ENCODE data around the gene DAPK3.
"Not testable (repeated sequence)": the region's sequence is repeated elsewhere in the genome, so short reads cannot be mapped to it uniquely, and the experiment has no call there.

The DAPK3 gene

DNA sequence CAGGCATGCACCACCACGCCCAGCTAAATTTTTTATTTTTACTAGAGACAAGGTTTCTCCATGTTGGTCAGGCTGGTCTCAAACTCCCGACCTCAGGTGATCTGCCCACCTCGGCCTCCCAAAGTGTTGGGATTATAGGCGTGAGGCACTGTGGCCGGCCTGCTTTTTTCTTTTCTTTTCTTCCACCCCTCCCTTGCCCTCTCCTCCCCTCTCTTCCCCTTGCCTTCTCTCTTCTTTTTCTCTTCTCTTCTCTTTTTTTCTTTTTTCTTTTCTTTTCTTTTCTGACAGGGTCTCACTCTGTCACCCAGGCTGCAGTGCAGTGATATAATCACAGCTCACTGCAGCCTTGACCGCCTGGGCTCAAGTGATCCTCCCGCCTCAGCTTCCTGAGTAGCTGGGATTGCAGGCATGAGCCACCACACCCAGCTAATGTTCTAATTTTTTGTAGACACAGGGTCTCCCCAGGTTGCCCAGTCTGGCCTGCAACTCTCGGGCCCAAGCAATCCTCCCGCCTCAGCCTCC is 18.1 kb downstream of the DAPK3 start:
- not testable (repeated sequence) for DNase-seq

DNA sequence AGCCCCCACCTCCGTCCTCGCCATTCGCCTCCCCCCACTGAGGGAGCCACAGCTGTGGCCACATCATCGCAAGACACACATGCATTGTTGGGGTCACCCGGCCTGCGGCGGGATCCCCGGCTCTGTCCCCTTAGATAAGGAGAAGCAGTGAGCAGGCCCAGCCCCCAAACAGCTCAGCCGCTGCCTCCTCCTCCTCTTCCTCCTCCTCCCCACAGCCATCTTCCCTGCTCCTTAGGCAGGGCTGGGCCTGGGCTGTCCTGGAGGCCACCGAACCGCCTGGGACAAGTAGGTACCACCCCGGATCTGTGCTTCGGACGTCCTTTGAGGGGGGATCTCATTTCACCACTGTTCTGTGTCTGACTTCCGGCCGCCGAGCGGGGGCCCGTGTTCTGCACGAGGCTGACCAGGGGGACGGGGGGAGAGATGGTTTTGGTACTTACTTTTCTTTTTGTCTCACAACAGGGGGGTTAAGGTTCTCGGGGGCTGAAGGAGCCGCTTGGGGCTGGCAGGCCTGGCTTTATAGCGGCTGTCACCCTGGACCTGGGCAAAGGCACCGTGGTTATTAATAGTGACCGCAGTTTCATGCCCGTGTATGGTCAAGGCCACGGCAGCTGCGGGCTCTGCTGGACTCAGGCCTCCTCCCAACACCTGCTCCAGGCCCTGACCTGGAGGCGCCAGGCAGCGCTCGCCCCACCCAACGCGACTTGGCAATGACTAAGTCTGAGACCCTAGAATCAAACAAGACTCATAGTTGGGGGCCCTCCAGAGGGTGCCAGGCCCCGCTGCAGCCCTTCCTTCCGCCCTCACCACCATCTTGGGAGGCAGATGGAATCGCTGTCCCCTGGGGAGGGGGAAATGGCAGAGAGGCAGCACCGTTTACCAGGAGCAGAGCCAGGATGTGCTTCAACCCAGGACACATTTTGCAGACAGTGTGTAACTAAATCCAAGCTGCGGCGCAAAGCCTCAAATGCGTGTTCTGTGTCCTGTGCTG is 19.7 kb downstream of the DAPK3 start:
- no peak for DNase-seq

DNA sequence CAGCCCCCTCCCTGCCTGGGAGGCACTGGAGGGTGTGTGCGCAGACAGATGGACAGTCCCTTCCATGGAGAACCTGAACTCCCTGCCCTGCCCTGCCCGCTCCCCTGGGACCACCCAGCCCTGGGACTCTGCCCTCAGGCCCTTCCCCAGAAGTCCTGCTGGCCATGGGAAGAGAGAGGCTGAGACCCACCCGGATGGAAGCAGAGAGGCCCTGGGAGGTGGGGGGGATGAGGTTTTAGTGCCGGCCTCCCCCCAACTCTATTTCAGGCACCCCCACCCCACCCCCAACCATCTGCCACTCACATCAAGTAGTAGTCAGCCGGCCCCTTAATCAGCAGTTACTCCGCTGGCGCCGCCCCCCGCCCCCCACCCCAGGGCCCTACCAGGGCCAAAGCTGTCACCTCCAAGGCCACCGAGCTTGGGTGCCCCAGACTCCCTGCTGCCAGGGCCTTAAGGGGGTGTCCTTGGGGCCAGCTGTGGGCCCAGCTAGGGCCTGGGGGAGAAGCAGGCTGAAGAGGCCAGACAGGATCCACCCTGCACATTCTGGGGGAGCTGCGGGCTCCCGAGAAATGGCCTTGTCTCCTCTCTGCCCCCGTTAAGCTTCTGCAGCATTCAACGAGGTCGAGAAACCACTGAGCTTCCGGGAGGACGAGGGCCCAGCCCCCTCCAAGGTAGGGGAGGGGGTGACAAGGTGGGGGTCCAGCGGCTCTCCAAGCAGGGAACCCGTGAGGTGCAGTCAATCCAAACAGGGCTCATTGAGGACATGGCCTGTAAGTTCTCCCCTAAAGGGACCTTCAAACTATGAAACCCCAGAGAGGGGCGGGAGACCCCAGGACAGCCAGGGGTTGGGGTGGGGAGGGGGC is 20.7 kb downstream of the DAPK3 start:
- no peak for DNase-seq

DNA sequence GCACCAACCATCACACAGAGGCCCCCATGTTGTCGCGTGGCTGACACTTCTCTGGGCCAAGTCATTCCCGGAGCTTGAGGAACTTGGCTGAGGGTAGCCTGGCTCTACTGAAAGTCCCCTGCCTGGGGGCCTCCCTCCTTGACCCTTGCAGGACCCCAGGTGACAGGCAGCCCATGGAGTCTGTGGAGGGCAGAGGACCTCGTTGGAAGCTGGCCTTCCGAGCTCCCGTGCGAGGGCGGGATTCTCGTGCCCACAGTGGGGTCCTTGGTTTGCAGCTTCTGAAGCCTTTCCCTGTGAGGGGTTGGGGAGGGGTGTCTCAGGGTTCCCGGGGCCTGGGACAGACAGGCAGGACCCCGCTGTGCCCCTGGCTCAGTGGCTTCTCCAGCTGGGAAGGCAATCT is 21.6 kb downstream of the DAPK3 start:
- no peak for DNase-seq

DNA sequence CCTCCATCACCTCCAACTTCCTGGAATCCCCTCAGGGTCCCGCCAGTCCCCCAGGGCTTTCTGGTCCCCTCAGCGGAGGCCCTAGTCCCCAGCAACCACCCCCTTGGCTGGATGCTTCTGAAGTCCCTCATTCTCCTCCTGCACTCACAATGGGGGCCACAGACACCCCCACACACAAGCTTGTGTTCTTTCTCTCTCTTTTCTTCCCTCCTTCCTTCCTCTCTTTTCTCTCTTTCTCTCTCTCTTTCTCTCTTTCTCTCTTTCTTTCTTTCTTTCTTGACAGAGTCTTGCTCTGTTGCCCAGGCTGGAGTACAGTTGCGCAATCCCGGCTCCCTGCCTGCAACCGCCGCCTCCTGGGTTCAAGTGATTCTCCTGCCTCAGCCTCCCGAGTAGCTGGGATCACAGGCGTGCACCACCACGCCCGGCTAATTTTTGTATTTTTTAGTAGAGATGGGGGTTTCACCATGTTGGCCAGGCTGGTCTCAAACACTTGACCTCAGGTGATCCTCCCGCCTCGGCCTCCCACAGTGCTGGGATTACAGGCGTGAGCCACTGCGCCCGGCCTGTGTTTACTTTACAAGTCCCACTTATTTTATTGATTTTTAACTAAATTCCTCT is 23.5 kb downstream of the DAPK3 start:
- DNase-seq, result not testable (repeated sequence)

DNA sequence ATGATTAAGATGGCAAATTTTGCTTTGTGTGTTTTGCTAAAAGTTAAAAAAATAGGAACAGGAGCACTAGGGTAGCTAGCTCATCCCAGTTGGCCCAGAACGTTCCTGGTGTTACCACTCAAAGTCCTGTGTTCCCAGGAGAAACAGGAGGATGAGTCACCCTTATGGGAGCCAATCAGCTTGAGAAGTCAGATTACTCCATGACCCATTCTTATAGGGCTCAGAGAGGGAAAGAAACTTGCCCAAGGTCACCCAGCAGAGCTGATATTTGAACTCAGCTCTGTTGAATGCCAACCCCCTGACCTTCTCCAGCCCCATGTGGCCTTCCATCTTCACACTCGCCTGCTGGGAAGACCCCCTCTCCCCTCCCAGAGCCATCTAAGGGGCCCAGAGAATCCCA is 25.1 kb downstream of the DAPK3 start:
- no peak for DNase-seq

DNA sequence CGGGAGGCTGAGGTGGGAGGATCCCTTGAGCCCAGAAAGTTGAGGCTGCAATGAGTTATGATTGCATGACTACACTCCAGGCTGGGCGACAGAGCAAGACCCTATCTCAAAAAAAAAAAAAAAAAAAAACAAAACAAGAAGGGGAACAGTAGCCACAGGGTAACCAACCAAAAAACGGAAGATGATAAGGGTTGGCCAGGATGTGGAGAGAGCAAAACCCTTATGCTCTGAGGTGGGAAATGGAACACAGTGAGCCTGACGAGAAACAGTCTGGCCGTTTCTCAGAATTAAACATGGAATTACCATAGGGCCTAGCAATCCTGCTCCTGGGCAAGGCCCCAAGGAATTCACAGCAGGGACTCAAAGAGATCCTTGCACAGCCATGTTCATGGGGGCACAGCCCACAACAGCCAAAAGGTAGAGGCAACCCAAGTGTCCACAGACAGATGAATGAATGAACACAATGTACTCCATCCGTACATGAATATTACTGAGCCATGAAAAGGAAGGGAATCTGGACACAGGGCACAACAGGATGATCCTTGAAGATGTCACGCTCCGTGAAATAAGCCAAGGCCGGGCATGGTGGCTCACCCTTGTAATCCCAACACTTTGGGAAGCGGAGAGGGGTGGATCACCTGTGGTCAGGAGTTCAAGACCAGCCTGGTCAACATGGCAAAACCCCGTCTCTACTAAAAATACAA is 26.7 kb downstream of the DAPK3 start:
- no peak for DNase-seq

DNA sequence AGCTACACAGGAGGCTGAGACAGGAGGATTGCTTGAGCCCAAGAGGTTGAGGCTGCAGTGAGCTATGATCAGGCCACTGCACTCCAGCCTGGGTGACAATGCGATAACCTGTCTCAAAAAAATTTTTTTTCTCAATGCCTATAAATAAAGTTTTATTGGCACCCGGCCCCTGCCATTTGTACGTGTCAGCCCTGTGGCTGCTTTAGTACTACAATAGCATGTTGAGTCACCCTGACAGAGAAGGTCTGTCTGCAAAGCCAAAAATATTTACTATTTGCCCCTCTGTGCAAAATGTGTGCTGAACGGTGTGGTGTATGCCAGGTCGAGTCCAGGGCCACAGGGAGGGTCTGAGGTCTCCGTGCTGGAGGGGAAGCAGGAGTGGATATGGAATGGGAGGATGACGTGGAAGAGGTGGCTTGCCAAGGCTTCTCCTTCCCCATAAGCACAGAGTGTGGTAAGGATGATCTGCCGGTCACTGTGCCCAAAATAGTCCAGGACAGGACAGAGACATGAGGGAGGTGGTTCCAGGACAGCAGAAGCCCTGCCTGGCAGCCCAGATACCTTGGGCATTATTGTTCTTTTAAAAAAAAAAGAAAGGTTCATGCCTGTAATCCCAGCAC is 28.0 kb downstream of the DAPK3 start:
- no peak for DNase-seq

DNA sequence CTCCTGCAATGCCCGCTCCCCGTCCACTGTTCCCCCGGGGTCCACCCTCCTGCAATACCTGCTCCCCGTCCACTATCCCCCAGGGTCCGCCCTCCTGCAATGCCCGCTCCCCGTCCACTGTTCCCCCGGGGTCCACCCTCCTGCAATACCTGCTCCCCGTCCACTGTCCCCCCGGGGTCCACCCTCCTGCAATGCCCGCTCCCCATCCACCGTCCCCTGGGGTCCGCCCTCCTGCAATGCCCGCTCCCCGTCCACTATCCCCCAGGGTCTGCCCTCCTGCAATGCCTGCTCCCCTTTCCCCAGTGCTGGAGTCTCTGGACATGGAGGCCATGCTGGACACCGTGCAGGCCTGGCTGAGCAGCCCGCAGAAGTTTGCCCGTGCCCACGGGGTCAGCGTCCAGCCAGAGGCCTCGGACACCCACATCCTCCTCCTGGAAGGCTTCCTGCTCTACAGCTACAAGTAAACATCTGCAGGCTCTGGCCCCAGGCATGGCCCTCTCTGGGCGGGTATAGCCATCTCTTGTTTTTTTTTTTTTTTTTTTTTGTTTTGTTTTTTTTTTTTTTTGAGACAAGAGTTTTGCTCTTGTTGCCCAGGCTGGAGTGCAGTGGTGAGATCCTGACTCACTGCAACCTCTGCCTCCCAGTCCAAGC is 32.5 kb downstream of the DAPK3 start:
- DNase-seq, result not testable (repeated sequence)

DNA sequence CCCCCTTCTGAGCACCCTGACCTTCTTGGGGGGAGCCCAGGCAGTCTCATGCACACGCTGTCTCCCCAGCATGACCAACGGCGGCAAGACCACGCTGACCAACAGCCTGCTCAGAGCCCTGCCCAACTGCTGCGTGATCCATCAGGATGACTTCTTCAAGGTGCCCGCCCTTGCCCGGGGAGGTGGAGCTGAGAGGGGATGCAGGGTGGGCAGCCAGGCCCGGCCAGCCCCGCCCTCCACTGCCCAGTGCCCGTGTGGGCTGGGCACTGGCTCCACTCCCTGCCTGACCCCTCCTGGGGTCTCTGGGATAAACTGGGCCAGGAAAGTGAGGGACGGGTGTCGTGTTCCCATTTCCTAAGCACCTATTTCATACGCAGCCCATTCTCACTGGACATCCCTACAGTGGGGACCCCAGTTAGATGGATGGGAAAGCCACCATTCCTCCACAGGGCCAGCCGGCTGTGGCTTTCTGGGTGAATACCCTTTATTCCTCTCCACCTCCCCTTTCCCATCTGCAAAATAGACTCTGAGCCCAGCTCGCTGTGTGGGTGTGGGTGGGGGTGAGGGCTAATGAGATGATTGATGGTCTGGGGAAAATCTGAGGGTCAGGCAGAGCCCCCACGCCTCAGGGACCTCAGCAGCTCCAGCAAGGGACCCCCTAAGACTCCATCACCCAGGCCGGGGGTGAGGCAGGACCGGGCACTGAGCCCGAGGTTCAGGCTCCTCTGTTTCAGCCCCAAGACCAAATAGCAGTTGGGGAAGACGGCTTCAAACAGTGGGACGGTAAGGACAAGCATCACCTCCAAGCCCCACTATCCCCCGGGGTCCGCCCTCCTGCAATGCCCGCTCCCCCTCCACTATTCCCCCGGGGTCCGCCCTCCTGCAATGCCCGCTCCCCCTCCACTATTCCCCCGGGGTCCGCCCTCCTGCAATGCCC is 34.1 kb downstream of the DAPK3 start:
- no peak for DNase-seq

DNA sequence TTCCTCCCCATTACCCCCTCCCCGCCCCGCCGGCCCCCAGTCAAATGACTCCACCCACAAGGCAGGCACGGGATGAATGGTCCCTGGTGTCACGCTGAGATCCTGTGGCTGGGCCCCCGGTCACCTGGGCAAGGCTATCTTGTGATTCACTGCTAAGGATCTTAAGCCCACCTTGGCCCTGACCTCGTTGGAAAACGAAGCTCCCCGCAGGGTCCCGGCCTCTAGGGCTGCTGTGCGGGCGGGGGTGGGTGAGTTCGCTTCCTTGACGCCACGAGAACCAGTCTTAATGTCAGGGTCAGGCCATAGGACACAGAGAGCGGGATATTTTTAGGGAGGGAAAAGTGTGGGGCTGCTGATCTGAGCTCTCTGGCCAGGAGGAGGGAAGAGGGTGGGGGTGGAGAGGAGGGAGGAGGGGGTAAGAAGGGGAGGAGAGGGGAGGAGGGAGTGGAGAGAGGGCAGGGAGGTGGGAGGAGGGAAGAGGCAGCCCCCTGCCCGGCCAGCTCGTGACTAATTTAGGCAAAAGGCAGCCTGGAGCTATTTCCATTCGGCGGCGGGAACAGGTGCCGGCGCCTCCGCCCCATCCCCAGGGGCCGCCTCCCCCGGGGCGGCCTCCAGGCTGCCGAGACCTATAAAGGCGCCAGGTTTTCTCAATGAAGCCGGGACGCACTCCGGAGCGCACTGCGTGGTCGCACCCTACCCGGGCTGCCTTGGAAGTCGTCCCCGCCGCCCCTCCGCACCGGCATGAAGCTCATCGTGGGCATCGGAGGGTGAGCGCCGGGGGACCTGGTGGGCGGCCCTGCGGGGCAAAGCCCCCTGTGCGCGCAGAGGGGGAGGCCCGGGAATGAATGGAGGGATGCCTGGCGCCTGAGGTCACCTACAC is 37.7 kb downstream of the DAPK3 start, which contains the start of gene NMRK2:
NMRK2 (plus strand) TSS at position 139 of the 880 bp plus-strand sequence; CDS start at position 742, 603 bp downstream.
- no peak for DNase-seq

DNA sequence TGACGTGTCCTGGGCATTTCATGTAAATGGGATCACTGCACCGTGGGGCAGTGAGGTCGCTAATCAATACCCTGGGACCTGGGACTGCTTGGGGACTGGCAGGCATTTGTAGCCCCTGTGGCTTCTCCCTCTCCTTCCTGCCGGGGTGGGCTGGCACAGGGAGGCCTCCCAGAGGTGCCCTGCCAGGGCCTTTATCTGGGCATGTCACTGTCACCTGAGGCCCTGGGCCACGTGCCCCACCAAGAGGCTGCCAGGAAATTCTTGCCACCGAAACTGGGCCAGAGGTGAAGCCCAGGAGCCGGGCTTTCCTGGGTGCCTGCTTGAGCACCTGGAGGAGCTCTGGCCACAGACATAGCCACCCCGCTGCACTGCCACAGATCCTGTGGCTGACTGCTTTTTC is 39.9 kb downstream of the DAPK3 start:
- no peak for DNase-seq

DNA sequence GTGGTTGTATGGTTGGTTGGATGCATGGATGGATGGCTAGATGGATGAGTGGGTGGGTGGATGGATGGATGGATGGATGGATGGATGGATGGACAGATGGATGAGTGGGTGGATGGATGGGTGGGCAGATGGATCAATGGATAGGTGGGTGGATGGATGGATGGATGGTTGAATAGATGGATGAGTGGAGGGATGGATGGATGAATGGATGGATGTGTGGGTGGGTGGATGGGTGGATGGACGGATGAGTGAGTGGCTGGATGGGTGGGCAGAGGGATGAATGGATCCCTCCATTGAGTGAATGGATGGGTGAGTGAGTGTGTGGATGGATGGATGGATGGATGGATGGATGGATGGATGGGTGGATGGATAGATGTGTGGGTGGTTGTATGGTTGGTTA is 47.0 kb downstream of the DAPK3 start:
- DNase-seq, result no peak

DNA sequence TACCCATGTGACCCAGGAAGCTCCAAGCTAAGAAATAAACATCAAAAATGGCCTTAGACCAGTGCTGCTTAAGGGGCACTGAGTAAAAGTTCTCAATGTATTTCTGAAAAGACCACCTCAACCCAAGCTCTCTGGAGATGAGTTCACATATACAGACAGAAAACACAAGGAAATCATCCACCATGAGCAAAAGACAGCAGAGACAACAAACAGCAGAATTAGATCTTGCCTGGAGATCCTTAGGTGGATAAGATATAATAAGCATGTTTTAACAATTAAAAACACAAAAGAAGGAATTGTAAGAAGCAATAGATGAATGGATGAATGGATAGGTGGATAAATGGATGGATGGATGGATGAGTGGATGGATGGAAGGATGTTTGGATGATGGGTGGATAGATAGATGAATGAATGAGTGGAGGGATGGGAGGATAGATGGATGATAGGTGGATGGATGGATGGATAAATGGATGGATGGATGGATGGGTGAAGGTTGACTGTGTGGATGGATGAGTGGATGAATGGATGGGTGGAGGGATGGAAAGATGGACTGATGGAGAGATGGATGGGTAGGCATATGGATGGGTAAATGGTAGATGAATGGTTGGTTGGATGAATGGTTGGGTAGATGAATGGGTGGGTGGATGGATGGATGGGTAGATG is 47.7 kb downstream of the DAPK3 start:
- DNase-seq, result no peak

DNA sequence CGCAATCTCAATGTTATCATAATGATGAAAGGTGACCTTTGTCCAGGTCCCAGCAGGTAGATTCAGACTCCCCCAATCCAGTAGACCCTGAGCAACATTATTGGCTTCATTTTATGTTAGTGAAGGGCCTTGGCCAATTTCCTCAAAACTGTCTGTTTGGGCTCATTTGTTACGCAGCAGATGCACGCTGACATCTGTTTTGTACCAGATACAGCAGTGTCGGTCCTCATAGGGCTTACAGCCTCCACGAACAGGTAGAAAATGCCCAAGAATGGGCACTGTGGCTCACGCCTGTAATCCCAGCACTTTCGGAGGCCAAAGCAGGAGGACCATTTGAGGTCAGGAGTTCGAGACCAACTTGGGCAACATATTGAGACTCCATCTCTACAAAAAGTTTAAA is 51.1 kb downstream of the DAPK3 start:
- DNase-seq, result no peak

DNA sequence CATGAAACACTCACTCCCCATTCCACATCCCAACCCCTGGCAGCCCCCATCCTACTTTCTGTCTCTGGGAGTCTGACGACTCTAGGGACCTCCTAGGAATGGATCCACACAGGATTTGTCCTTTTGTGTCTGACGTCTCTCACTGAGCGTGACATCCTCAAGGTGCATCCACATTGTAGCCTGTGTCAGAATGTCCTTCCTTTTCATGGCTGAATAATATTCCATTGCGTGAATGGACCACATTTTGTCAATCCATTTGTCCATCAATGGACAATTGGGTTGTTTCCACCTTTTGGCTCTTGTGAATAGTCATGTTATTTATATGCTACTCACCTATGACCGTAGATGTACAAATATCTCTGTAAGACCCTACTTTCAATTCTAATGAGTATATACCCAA is 54.9 kb downstream of the DAPK3 start:
- DNase-seq, result no peak

DNA sequence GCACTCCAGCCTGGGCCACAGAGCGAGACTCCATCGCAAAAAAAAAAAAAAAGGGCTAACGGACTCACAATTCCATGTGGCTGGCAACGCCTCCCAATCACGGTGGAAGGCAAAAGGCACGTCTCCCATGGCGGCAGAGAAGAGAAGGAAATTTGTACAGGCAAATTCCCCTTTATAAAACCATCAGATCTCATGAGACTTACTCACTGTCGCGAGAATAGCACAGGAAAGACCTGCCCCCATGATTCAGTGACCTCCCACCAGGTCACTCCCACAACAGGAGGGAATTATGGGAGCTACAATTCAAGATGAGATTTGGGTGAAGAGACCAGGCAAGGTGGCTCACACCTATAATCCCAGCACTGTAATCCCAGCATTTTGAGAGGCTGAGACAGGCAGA is 56.7 kb downstream of the DAPK3 start:
- no peak for DNase-seq

DNA sequence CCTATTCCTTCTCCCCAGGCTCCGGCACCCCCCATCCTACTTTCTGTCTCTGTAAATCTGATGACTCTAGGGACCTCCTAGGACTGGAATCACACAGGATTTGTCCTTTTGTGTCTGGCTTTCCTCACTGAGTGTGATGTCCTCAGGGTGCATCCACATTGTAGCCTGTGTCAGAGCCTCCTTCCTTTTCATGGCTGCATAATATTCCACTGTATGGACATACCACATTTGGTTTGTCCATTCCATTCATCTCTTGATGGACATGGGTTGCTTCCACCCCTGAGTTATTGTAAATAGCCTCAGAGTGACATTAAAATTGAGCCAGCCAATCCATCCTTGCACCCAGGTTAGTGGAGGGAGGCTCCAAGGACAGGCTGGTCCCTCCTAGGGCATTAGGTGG is 60.8 kb downstream of the DAPK3 start:
- no peak for DNase-seq

All from activated T-cell treated with anti-CD3 and anti-CD28 coated beads, Interleukin-2, amount 50 U/mL, for 1 hour (primary cell).